ENCODE data around the gene LRCH4.

Gene LRCH4

GRCh38 chr7:100580466-100581283, 5.3 kb downstream of the LRCH4 start:
- DNase-seq: no peak

- no peak for DNase-seq
Observed at GRCh38 chr7:100578246-100579183, 7.4 kb downstream of the LRCH4 start.

GRCh38 chr7:100577507-100577906, 8.4 kb downstream of the LRCH4 start:
- no peak for DNase-seq

GRCh38 chr7:100577103-100577502, 8.8 kb downstream of the LRCH4 start:
- no peak for DNase-seq

GRCh38 chr7:100576384-100576993, 9.4 kb downstream of the LRCH4 start:
- no peak for DNase-seq

- DNase-seq: no peak
Observed at GRCh38 chr7:100575746-100576383, 10.1 kb downstream of the LRCH4 start.

- no peak for DNase-seq
Observed at GRCh38 chr7:100575206-100575631, 10.7 kb downstream of the LRCH4 start.

- DNase-seq: no peak
Observed at GRCh38 chr7:100574362-100575205, 11.3 kb downstream of the LRCH4 start.

GRCh38 chr7:100573691-100574361, 12.1 kb downstream of the LRCH4 start, which contains the start of gene SAP25:
Gene SAP25 (minus strand): TSS chr7:100573900. CDS start chr7:100573742, 158 bp downstream.
- DNase-seq: no peak

- no peak for DNase-seq
Observed at GRCh38 chr7:100572949-100573675, 12.8 kb downstream of the LRCH4 start.

- DNase-seq: no peak
Observed at GRCh38 chr7:100572281-100572948, 13.5 kb downstream of the LRCH4 start.

GRCh38 chr7:100571829-100572116, 14.2 kb downstream of the LRCH4 start:
- DNase-seq: no peak

- no peak for DNase-seq
Observed at GRCh38 chr7:100570954-100571828, 14.7 kb downstream of the LRCH4 start.

GRCh38 chr7:100568896-100569844, 16.8 kb downstream of the LRCH4 start:
- peak; percentile 42 for DNase-seq

- no peak for DNase-seq
Observed at GRCh38 chr7:100568176-100568895, 17.6 kb downstream of the LRCH4 start.

GRCh38 chr7:100567751-100568175, 18.2 kb downstream of the LRCH4 start:
- peak; percentile 35 for DNase-seq
